Measurements from ENCODE around the gene NEK8.
A peak's percentile ranks its signal among the peaks of the same experiment; 100 is the strongest.
"Not testable (repeated sequence)": the region's sequence is repeated elsewhere in the genome, so short reads cannot be mapped to it uniquely, and the experiment has no call there.

The NEK8 gene

DNA sequence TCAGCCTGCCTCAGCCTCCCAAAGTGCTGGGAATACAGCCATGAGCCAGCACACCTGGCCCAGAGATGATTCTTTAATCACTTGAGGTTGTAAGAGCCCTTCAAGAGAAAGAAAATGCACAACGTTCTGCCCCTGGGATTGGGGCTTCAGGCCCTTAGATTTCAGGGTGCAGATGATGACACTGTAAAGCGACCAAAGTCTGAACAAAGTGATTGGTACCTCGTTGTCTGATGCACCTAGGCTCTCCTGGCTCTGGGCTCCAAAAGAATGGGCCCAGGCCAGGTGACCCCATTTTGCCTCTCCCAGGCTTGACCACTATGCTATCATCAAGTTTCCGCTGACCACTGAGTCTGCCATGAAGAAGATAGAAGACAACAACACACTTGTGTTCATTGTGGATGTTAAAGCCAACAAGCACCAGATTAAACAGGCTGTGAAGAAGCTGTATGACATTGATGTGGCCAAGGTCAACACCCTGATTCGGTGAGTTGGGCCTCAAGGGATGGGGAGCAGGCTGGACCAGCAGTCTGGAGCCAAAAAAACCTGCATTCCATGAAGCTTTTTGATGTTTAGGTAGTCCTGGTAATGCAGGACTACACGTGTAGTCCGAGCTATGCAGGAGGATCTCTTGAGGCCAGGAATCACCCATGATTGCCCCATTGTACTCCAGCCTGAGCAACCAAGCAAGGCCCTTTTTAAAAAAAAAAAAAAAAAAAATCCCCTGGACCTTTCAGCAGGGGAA lies 6.0 kb upstream of the NEK8 start:
- Histone ChIP-seq H3K9me3 (ENCODE audit: severe bottlenecking) (no peaks in the 10 kb centered on the region), H3K36me3 (ENCODE audit: low read depth) (peaks cover 51% of the 10 kb centered on the region), H3K4me3 (ENCODE audit: severe bottlenecking) (no peak overlapping the region), H3K4me1 (ENCODE audit: insufficient read depth, poor library complexity, severe bottlenecking) (peaks cover 28% of the 10 kb centered on the region), H3K27ac (ENCODE audit: poor library complexity, severe bottlenecking) (peak overlapping the region; percentile 92), H3K27me3 (ENCODE audit: insufficient read depth, poor library complexity, severe bottlenecking) (no peaks in the 10 kb centered on the region)
- TF ChIP-seq CTCF (IDR thresholded peaks at IDR 0.05; ENCODE audit: poor library complexity, severe bottlenecking) = no peak
- DNase-seq (ENCODE audit: low spot score) (no peak), ATAC-seq (ENCODE audit: low read depth) (no peak)

GRCh38 chr17:28723159-28723835 lies 5.3 kb upstream of the NEK8 start:
- Histone ChIP-seq H3K27me3 (ENCODE audit: insufficient read depth, poor library complexity, severe bottlenecking) (no peaks in the 10 kb centered on the region), H3K4me1 (ENCODE audit: insufficient read depth, poor library complexity, severe bottlenecking) (peaks cover 30% of the 10 kb centered on the region), H3K4me3 (ENCODE audit: severe bottlenecking) (no peak overlapping the region), H3K27ac (ENCODE audit: poor library complexity, severe bottlenecking) (peak overlapping the region; percentile 92), H3K36me3 (ENCODE audit: low read depth) (peaks cover 51% of the 10 kb centered on the region), H3K9me3 (ENCODE audit: severe bottlenecking) (no peaks in the 10 kb centered on the region)
- ATAC-seq (ENCODE audit: low read depth) = no peak
- no peak for DNase-seq (ENCODE audit: low spot score)
- TF ChIP-seq CTCF (IDR thresholded peaks at IDR 0.05; ENCODE audit: poor library complexity, severe bottlenecking) = no peak

DNA sequence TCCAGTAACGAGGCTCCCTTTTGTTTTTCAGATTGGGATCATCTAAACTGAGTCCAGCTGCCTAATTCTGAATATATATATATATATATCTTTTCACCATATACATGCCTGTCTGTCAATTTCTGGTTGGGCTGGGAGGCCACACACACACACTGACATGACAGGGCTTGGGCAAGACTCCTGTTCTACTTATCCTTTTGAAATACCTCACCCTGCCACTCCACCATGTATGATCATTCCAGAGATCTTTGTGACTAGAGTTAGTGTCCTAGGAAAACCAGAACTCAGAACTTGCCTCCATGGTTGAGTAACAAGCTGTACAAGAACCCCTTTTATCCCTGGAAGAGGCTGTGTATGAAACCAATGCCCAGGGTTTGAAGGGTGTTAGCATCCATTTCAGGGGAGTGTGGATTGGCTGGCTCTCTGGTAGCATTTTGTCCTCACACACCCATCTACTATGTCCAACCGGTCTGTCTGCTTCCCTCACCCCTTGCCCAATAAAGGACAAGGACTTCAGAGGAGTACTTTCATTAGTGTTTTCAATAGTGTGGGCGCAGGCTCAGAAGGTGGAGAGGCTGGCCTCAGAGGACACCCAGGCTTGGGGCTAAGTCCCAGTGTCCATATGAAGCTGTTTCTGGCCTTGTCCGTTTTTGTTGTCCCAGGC lies 4.6 kb upstream of the NEK8 start:
- not testable (repeated sequence) for H3K4me3 ChIP-seq (ENCODE audit: severe bottlenecking); DNase-seq (ENCODE audit: low spot score); ATAC-seq (ENCODE audit: low read depth); H3K9me3 ChIP-seq (ENCODE audit: severe bottlenecking); H3K27me3 ChIP-seq (ENCODE audit: insufficient read depth, poor library complexity, severe bottlenecking)
- H3K36me3 ChIP-seq (ENCODE audit: low read depth) = peaks cover 51% of the 10 kb centered on the region
- peak overlapping the region; percentile 92 for H3K27ac ChIP-seq (ENCODE audit: poor library complexity, severe bottlenecking)
- peaks cover 23% of the 10 kb centered on the region for H3K4me1 ChIP-seq (ENCODE audit: insufficient read depth, poor library complexity, severe bottlenecking)

DNA sequence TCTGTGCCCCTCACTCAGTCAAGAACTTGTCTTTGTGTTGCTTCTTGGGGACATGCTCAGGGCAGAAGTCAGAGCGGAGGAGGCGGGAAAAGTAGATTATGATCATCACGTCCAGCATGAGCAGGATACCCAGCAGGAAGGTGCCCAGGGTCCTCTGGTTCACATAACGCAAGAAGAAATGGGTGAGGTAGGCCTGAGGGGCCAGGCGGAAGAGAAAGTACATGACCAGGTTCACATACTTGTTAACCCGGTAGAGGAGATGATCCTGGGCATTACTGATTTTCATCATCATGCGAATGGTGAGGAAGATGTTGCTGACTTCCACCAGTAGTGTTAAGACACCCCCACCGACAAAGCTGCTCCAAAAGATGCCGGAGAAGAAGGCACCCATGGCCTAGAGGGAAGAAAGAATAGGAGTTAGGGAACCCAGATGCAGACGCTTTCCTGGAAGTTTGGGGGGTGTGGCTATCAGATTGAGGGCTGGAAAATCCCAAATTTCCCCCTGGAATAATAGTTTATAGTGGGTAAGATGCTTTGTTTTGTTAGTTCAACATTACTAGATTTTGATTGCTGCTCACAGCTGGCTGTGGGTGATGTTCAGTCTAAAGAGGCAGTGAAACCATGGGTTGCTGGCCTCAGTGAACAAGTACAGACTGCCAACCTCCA lies 4.0 kb upstream of the NEK8 start:
- H3K4me3 ChIP-seq (ENCODE audit: severe bottlenecking) = peak overlapping the region; percentile 47
- H3K9me3 ChIP-seq (ENCODE audit: severe bottlenecking) = no peaks in the 10 kb centered on the region
- DNase-seq (ENCODE audit: low spot score) = no peak
- no peak for ATAC-seq (ENCODE audit: low read depth)
- no peaks in the 10 kb centered on the region for H3K27me3 ChIP-seq (ENCODE audit: insufficient read depth, poor library complexity, severe bottlenecking)
- H3K4me1 ChIP-seq (ENCODE audit: insufficient read depth, poor library complexity, severe bottlenecking) = peaks cover 24% of the 10 kb centered on the region
- H3K36me3 ChIP-seq (ENCODE audit: low read depth) = peaks cover 51% of the 10 kb centered on the region
- H3K27ac ChIP-seq (ENCODE audit: poor library complexity, severe bottlenecking) = peak overlapping the region; percentile 92
- no peak for TF ChIP-seq CTCF (IDR thresholded peaks at IDR 0.05; ENCODE audit: poor library complexity, severe bottlenecking)

GRCh38 chr17:28725166-28725659 lies 3.4 kb upstream of the NEK8 start:
- H3K27ac ChIP-seq (ENCODE audit: poor library complexity, severe bottlenecking) = peak overlapping the region; percentile 92
- no peaks in the 10 kb centered on the region for H3K27me3 ChIP-seq (ENCODE audit: insufficient read depth, poor library complexity, severe bottlenecking)
- TF ChIP-seq CTCF (IDR thresholded peaks at IDR 0.05; ENCODE audit: poor library complexity, severe bottlenecking) = no peak
- peak overlapping the region; percentile 47 for H3K4me3 ChIP-seq (ENCODE audit: severe bottlenecking)
- peaks cover 24% of the 10 kb centered on the region for H3K4me1 ChIP-seq (ENCODE audit: insufficient read depth, poor library complexity, severe bottlenecking)
- no peaks in the 10 kb centered on the region for H3K9me3 ChIP-seq (ENCODE audit: severe bottlenecking)
- peaks cover 49% of the 10 kb centered on the region for H3K36me3 ChIP-seq (ENCODE audit: low read depth)
- ATAC-seq (ENCODE audit: low read depth) = peak; percentile 4
- DNase-seq (ENCODE audit: low spot score) = no peak
